Right lobe of liver (tissue), 6 donors: Measurements from ENCODE around the gene CCR5. TPM values are rescaled to one million over a fixed set of nuclear protein-coding genes. Genes with fewer than 3 reads are reported as not detected.

ENCODE experiments used
- ATAC-seq, 4 donors: fragments of 200-7000 bp; cut with Tn5 transposase; one replicate each; pipeline ENCODE4 v1.9.1; 2020; ENCODE audit warnings: mild to moderate bottlenecking in 4 of 4, moderate library complexity in 4 of 4
- DNase-seq, 3 donors: peaks; one replicate each; pipeline ENCODE4 v3.0.0-alpha.2; 2020
- H3K27ac ChIP-seq, 3 donors: fragments of 200-600 bp; one replicate each; pipeline ENCODE4 v1.8.0; 2022
- H3K27me3 ChIP-seq, 2 donors: fragments of 200-600 bp; one replicate each; pipeline ENCODE4 v1.8.0; 2022
- H3K36me3 ChIP-seq, 4 donors: fragments of 200-600 bp; sonication (generic) in 1 of 4; one replicate each; pipeline versions ENCODE4 v1.5.1 to v1.8.0; 2017 to 2022; ENCODE audit warnings: control low read depth in 1 of 4
- H3K4me1 ChIP-seq, 4 donors: fragments of 200-600 bp; sonication (generic) in 1 of 4; one replicate each; pipeline versions ENCODE4 v1.5.1 to v1.8.0; 2017 to 2022; ENCODE audit warnings: control low read depth in 1 of 4
- H3K4me3 ChIP-seq, 3 donors: fragments of 200-600 bp; one replicate each; pipeline ENCODE4 v1.8.0; 2022
- H3K9me3 ChIP-seq, 4 donors: fragments of 200-600 bp; sonication (generic) in 1 of 4; one replicate each; pipeline versions ENCODE4 v1.5.1 to v1.8.0; 2017 to 2022; ENCODE audit warnings: control low read depth in 1 of 4
- POLR2A ChIP-seq: fragments of 450-650 bp; IDR thresholded peaks from one replicate; pipeline ENCODE4 v1.6.1; 2017; ENCODE audit warnings: antibody characterized with exemption, mild to moderate bottlenecking
- WGBS: methylation state at CpG from one replicate; pipeline ENCODE4 v1.1.6; 2018; ENCODE audit warnings: low coverage, low lambda C conversion rate; ENCODE audit not compliant: insufficient coverage; ENCODE audit errors: missing lambda C conversion rate; 5-methylcytosine and 5-hydroxymethylcytosine counted together
- intact Hi-C, 2 donors: fragments of 100-400 bp; cut with DNase I; formaldehyde crosslinking; loops; one replicate each; pipeline versions ENCODE4 v1.11.2 to v1.14.1; 2022
- total RNA-seq, 6 experiments: library from RNA; depleted of rRNA in 2 of 6; stranded (reverse); fragments of >200 nt in 2 of 6; fragmentation: NEBNext Ultra II Directional in 3 of 6; extraction: Animal tissue kit (Norgen Biotek cat#: 25700) in 3 of 6; gene quantifications; one replicate each; pipeline versions ENCODE4 v1.1.0 to v1.2.4, GENCODE V29; 2016 to 2023
- TF ChIP-seq, protein P1 (sequence below), 4 donors: fragments of 200-600 bp in 3 of 4; fragments of 450-650 bp in 1 of 4; IDR thresholded peaks; one replicate each; pipeline versions ENCODE4 v1.5.1 to v1.8.0; 2016 to 2022; ENCODE audit warnings: antibody characterized with exemption in 4 of 4, mild to moderate bottlenecking in 2 of 4
- donor health status: DM: no; HTN: yes; CAD: no.
- donor health status: DM: no; HTN: no; CAD: no.
- donor health status: DM: no; HTN: no; CAD: no.
- donor health status: DM: no; HTN: yes; CAD: no.
- donor health status: DM: no; HTN: yes; CAD: no.

Gene CCR5
- total RNA-seq, 6 experiments from 2014 or later, result 0.22 to 2.0 (median 0.43) TPM

DNA sequence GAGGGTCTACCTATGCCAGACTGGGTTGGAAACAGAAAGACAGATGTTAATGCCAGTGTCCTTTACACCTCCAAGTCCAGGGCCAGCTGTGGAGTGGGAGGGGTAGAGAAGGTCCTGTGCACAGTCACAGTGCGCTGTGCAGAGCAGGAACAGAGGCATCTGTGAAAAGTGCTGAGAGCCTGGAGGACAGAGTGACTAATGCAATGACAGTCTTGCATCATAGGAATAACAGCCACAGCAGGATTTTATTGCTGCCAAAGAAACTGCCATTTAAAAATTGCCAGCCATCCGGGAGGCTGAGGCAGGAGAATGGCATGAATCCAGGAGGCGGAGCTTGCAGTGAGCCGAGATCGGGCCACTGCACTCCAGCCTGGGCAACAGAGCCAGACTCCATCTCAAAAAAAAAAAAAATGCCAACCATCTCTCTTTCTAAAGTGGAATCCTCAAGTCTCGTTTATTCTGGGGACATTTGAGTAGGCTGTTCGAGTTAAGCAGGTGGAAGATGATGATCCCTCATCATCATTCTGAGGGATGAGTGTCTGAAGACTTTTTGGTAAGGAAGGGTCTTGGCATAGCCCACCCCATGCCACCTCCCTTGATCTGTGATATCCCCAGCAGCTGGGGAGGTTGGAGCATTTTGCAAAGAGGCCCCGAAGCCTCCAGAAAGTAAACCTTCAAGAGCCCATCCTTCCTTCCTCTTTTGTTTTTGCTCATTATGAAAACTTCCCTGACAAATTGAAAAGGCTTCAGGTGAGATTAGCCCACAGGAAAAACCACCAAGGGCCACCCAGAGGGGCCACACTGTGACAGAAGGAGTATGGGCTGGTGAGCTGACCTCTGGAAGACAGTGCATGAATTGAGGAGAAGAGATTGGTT, 9.1 kb upstream of the CCR5 start:
- WGBS, result 34% methylated on average over 7 of the region's 8 CpGs
- Histone ChIP-seq H3K9me3 (no peaks in the 10 kb centered on the region), H3K4me1 (no peaks in the 10 kb centered on the region), H3K27me3 (no peaks in the 10 kb centered on the region), H3K36me3 (no peaks in the 10 kb centered on the region), H3K27ac (no peak overlapping the region), H3K4me3 (no peak overlapping the region)
- no peak for TF ChIP-seq POLR2A
- TF ChIP-seq, protein P1, sequence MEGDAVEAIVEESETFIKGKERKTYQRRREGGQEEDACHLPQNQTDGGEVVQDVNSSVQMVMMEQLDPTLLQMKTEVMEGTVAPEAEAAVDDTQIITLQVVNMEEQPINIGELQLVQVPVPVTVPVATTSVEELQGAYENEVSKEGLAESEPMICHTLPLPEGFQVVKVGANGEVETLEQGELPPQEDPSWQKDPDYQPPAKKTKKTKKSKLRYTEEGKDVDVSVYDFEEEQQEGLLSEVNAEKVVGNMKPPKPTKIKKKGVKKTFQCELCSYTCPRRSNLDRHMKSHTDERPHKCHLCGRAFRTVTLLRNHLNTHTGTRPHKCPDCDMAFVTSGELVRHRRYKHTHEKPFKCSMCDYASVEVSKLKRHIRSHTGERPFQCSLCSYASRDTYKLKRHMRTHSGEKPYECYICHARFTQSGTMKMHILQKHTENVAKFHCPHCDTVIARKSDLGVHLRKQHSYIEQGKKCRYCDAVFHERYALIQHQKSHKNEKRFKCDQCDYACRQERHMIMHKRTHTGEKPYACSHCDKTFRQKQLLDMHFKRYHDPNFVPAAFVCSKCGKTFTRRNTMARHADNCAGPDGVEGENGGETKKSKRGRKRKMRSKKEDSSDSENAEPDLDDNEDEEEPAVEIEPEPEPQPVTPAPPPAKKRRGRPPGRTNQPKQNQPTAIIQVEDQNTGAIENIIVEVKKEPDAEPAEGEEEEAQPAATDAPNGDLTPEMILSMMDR (IDR thresholded peaks at IDR 0.05), result no peak
- intact Hi-C loops, result no loop called here
- peak in 3 of 4 donors; percentile 51 to 75 (median 52) for ATAC-seq
- no peak for DNase-seq

DNA sequence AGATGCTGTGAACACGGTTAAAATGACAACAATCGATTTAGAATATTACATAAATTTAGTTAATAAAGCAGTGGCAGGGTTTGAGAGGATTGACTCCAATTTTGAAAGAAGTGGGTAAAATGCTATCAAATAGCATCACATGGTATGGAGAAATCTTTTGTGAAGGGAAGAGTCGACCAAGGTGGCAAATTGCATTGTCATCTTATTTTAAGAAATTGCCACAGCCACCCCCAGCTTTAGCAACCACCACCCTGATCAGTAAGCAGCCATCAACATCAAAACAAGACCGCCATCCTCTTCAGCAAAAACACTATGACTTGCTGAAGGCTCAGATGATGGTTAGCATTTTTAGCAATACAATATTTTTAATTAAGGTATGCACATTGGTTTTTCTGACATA, 5.7 kb upstream of the CCR5 start:
- intact Hi-C loops, result no loop called here
- no peaks in the 10 kb centered on the region for H3K4me1 ChIP-seq
- no peak overlapping the region for H3K4me3 ChIP-seq
- no peak overlapping the region for H3K27ac ChIP-seq
- no peaks in the 10 kb centered on the region for H3K36me3 ChIP-seq
- ATAC-seq (no peak), DNase-seq (no peak)
- H3K27me3 ChIP-seq, result no peaks in the 10 kb centered on the region
- H3K9me3 ChIP-seq, result no peaks in the 10 kb centered on the region
- no peak for TF ChIP-seq POLR2A
- TF ChIP-seq, protein P1 (IDR thresholded peaks at IDR 0.05), result no peak
- 55% methylated on average over 4 of the region's 4 CpGs for WGBS

DNA sequence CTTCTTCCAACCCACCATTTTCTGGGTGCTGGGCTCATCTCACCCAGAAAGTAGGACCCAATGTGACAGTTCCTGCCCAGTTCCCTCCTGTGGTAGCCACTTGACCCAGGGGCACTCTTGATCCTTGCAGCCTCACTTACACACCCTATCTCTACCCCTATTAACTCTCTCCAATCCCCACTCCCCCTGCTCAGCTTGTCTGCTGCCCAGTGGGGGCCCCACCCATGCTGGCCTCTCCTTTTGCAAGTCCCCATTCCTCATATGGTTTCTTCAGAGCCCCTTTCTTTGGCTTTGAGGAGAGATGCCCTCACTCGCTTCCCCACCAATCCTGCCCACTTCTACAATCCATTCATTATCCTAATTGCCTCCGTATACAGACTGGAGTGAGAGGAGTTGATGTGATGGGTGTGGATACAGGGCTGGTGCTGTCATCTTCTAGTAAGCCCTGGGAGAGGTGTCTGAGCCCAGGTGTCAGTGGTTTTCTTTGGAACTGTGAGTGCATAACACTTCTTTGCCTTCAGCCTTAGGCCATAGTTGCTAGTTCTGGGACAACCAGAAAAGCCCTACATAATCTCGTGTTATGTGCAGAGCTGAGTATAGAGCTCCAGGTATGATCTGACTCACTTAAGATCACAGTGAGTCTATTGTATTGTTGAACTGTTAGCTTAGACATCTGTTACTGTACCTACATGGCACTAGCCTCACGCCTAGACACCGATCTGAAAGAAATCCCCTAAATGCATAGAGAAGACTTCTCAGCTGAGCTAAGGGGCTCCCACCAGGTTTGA, 4.8 kb upstream of the CCR5 start:
- no peak overlapping the region for H3K4me3 ChIP-seq
- TF ChIP-seq POLR2A, result no peak
- TF ChIP-seq, protein P1 (IDR thresholded peaks at IDR 0.05), result no peak
- no peaks in the 10 kb centered on the region for H3K36me3 ChIP-seq
- no peaks in the 10 kb centered on the region for H3K9me3 ChIP-seq
- ATAC-seq (no peak), DNase-seq (no peak)
- 88% methylated on average over 4 of the region's 5 CpGs for WGBS
- no peaks in the 10 kb centered on the region for H3K27me3 ChIP-seq
- intact Hi-C loops, result no loop called here
- H3K27ac ChIP-seq, result no peak overlapping the region
- H3K4me1 ChIP-seq, result no peaks in the 10 kb centered on the region

DNA sequence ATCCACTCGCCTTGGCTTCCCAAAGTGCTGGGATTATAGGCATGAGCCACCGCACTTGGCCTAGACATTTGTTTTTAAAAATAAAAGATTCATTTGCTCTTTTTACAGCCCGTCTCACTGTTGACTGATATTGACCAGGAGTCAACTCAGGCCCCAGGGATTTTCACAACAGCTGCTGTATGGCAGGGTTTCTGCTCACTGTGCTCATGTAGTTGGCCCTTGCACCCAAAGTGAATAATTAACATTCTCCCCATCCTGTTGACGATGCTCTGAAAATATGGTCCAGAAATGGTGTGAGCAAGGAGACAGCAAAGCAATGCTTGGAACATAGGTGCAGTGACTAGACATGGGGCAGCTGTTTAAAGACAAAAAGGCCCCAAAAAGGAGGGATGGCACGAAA, 2.9 kb upstream of the CCR5 start:
- Histone ChIP-seq H3K27me3 (no peaks in the 10 kb centered on the region), H3K27ac (no peak overlapping the region), H3K4me3 (no peak overlapping the region), H3K9me3 (no peaks in the 10 kb centered on the region), H3K4me1 (no peaks in the 10 kb centered on the region), H3K36me3 (no peaks in the 10 kb centered on the region)
- no peak for TF ChIP-seq POLR2A
- TF ChIP-seq, protein P1 (IDR thresholded peaks at IDR 0.05), result no peak
- WGBS, result 43% methylated on average over 5 of the region's 5 CpGs
- intact Hi-C loops, result no loop called here
- ATAC-seq, result peak in 2 of 4 donors; percentile 42 to 47
- peak in 1 of 3 donors; percentile 49 for DNase-seq
